ENCODE results near the gene CCNDBP1.
"Not testable (repeated sequence)": the region's sequence is repeated elsewhere in the genome, so short reads cannot be mapped to it uniquely, and the experiment has no call there.

CCNDBP1 gene, protein sequence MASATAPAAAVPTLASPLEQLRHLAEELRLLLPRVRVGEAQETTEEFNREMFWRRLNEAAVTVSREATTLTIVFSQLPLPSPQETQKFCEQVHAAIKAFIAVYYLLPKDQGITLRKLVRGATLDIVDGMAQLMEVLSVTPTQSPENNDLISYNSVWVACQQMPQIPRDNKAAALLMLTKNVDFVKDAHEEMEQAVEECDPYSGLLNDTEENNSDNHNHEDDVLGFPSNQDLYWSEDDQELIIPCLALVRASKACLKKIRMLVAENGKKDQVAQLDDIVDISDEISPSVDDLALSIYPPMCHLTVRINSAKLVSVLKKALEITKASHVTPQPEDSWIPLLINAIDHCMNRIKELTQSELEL

DNA sequence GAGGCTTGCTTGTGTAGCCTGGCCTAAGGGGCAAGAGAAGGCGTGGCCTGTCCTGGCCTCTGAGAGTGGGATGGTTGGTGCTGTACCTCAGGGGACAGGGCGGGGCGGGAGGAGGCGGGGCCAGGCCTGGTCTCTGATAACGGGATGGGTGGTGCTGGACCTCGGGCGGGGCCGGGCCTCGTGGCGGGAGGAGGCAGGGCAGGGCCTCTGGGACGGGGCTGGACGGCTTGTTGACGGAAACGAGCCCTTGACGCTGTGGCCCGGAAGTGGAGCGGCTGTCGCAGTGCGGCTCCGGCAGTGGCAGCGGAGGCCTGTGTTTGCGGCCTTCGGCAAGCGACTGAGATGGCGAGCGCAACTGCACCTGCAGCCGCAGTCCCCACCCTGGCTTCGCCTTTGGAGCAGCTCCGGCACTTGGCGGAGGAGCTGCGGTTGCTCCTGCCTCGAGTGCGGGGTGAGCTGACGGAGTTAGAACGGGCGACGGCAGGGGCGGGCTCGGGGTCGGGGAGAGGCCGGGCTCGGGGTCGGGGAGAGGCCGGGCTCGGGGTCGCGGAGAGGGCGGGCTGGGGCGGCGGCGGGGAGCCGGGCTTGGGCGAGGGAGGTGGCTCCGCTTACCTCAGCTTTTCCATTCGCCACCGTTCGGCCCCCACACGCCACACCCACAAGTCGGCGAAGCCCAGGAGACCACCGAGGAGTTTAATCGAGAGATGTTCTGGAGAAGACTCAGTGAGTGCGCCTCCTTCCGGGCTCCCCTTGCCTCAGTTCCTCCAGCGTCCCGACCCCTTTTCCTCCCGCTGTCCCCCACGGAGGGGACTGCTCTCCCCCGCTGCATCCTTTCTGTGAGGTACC, at the start of gene CCNDBP1:
CCNDBP1 (plus strand) TSS at position 247 of the 846 bp plus-strand sequence; CDS start at position 343, 96 bp downstream.
- peak; percentile 31 for DNase-seq

DNA sequence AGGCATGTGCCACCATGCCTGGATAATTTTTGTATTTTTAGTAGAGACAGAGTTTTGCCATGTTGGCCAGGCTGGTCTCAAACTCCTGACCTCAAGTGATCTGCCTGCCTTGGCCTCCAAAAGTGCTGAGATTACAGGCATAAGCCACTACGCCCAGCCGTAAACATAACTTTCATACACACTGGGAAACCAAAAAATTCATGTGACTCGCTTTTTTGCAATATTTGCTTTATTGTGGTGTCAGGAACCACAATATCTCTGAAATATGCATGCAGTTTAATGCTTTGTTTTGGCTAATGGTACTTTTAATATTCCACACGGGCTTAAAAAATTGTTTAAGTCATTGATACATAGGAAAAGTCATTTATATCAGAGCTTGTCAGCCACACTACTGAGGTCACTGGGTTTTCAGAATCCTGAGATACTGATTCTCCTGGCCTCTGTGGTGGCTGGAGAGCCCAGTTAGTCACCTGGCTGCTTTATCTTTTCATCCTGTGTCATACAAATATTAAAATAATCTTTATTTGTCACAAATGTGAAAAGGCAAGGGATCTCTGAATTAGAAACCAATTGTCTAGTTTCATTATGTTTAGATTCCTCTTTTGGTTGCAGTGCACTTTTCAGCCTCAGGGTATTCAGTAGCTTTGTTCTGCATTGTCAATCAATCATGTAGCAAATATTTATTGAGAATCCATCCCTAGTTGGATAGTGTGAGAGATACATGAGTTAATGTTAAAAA, 41.8 kb upstream of the CCNDBP1 start:
- no peak for DNase-seq

DNA sequence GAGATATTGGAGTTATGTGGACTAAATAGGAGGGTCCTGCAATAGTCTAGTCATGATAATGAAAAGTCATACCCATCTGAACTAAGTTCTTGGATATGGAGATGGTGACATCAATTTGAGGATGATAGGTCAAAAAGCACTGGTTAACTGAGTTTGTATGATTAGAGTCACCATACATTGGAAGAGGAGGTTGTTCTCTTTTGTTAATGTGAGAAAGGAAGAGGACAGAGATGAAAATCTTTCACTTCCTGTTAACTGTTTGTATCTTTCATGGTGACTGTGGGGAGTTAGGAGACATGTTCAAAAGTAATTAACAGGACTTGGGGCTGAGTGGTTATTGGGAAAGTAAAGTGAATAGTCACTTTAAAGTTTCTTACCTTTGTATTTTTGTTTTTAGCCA, 40.7 kb upstream of the CCNDBP1 start:
- no peak for DNase-seq

DNA sequence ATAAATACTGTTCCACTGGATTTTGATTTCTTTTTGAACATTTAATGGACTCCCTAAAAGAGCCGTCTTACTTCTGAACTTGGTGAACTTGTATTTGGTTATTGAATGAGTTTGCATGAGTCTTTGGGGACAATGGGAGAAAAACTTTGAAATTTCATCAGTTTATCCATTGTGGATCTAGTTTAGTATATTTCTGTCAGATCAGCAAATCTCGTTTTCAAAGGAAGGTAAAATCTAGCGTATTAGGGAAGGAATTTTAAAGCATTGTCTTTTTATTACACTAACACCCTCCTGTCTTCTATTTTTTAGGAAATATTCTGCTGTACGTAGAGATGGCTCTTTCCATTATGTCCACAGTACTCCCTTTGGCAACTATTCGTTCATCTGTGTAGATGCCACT, 39.0 kb upstream of the CCNDBP1 start:
- no peak for DNase-seq

DNA sequence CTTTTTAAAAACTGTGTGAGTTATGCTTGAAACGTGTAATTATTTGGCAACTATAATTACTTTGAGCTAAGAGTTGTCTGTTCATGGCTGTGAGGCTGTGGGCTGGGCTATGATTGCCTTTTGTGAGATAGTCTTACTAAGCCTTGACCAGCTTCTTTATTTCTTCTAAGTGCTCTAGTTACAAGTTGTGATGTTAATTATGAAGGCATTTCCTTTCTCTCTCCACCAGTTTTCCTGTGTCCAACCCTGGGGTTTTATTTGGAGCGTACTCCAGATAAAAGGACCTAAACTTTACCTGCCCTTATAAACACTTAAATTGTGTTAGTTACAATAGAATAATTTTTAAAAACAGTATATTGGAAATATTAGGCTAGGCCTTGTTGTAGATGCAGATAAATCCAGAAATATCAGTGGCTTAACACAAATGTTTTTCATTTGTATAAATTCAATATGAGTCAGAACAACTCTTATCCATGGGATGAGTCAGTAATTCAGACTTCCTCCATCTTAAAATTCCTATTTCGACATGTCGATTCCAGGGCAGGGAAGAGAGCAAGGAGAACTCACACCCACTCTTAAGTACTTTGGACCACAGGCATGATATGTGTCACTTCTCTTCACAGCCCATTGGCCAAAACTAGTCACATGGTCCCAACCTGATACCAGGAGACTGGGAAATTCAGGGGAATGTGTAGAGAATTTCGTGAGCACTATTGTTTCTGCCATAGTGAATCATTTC, 34.8 kb upstream of the CCNDBP1 start:
- no peak for DNase-seq

DNA sequence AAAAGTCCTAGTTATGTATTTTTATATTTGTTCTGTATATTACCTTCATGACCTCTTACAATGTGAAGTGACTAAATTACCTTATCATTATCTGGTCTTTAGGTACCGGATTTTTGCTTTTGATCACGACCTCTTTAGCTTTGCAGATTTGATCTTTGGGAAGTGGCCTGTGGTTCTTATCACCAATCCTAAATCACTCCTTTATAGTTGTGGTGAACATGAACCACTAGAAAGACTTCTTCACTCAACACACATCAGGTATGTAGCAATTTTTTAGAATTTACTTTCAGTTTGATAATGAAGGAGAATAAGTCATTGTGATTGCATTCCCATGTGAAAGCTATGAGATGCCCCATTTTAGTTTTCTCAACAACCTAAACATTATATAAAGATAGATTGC, 33.5 kb upstream of the CCNDBP1 start:
- DNase-seq: no peak

DNA sequence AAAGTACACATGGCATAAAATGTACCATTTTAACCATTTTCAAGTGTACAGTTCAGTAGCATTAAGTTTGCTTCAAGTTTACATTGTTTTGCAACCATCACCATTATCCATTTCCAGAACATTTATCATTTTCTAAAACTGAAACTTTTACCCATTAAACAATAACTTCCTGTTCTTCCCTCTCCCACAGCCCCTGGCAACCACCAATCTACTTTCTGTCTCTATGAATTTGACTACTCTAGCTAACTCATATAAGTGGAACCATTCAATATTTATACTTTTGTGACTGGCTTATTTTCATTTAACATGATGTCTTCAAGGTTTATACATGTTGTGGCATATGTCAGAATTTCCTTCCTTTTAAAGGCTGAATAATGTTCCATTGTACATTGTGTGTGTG, 31.9 kb upstream of the CCNDBP1 start:
- no peak for DNase-seq

- no peak for DNase-seq
Measured at GRCh38 chr15:43165801-43166325, 19.3 kb upstream of the CCNDBP1 start.

DNA sequence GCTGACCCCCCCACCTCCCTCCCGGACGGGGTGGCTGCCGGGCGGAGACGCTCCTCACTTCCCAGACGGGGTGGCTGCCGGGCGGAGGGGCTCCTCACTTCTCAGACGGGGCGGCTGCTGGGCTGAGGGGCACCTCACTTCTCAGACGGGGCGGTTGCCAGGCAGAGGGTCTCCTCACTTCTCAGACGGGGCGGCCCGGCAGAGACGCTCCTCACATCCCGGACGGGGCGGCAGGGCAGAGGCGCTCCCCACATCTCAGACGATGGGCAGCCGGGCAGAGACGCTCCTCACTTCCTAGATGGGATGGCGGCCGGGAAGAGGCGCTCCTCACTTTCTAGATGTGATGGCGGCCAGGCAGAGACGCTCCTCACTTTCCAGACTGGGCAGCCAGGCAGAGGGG, 17.9 kb upstream of the CCNDBP1 start:
- not testable (repeated sequence) for DNase-seq

- no peak for DNase-seq
Measured at GRCh38 chr15:43168192-43169107, 16.8 kb upstream of the CCNDBP1 start.

- DNase-seq: no peak
Measured at GRCh38 chr15:43169888-43170287, 15.3 kb upstream of the CCNDBP1 start.

DNA sequence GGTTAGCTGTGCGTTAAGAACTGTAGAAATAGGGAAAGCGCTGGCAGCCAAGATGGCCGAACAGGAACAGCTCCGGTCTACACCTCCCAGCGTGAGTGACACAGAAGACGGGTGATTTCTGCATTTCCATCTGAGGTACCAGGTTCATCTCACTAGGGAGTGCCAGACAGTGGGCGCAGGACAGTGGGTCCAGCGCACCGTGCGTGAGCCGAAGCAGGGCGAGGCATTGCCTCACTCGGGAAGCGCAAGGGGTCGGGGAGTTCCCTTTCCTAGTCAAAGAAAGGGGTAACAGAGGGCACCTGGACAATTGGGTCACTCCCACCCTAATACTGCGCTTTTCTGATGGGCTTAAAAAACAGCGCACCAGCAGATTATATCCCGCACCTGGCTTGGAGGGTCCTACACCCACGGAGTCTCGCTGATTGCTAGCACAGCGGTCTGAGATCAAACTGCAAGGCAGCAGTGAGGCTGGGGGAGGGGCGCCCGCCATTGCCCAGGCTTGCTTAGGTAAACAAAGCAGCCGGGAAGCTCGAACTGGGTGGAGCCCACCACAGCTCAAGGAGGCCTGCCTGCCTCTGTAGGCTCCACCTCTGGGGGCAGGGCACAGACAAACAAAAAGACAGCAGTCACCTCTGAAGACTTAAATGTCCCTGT, 9.4 kb upstream of the CCNDBP1 start:
- DNase-seq: not testable (repeated sequence)

DNA sequence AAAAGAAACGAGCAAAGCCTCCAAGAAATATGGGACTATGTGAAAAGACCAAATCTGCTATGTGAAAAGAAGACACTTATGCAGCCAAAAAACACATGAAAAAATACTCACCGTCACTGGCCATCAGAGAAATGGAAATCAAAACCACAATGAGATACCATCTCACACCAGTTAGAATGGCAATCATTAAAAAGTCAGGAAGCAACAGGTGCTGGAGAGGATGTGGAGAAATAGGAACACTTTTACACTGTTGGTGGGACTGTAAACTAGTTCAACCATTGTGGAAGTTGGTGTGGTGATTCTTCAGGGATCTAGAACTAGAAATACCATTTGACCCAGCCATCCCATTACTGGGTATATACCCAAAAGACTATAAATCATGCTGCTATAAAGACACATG, 8.1 kb upstream of the CCNDBP1 start:
- DNase-seq: not testable (repeated sequence)

GRCh38 chr15:43183270-43183669, 1.9 kb upstream of the CCNDBP1 start:
- no peak for DNase-seq

- no peak for DNase-seq
Measured at GRCh38 chr15:43184407-43185124, 637 bp upstream of the CCNDBP1 start.

DNA sequence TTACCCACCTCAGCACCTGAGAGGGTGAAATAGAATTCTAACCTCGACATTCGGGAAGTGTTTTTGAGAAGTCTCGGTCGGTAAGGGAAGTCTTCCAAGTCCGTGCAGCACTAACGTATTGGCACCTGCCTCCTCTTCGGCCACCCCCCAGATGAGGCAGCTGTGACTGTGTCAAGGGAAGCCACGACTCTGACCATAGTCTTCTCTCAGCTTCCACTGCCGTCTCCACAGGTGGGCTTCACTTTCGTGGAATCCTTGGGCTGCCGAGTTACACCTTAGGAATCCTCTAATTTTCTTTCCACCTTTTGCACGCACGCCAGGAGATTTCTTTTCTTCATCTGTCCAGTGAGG, 775 bp downstream of the CCNDBP1 start:
- no peak for DNase-seq

- no peak for DNase-seq
Measured at GRCh38 chr15:43187544-43188155, 2.4 kb downstream of the CCNDBP1 start.

DNA sequence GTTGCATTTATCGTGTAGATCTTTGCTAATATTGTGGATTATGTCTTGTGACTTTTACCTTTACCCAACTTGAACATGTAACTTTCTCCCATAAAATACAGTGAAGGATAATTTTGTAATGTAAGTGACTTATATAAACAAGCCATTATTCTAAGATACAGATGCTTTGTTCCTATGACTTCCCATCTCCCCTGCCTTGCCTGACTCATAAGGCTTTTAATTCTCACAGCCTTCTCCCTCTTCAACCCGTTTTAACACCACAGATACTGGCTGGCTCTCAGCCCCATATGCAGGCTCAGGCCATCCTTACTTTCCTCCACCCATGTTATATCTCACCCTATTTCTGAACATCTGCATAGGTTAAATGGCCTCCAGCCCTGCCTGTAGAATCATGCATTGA, 4.1 kb downstream of the CCNDBP1 start:
- no peak for DNase-seq

GRCh38 chr15:43190178-43190577, 5.0 kb downstream of the CCNDBP1 start:
- DNase-seq: no peak

GRCh38 chr15:43193710-43194109, 8.5 kb downstream of the CCNDBP1 start:
- DNase-seq: no peak

All from DMS79 (cell line).